HepG2 (cell line): Measurements from ENCODE around the gene BLMH. TPM values are rescaled to one million over a fixed set of nuclear protein-coding genes. Genes with fewer than 3 reads are reported as not detected.

ENCODE experiments used
- ATAC-seq: fragments of 200-7000 bp; cut with Tn5 transposase; 3 replicates; pipeline ENCODE4 v1.9.1; 2020; ENCODE audit warnings: mild to moderate bottlenecking, moderate library complexity
- BruUV-seq: library from RNA; stranded (reverse); fragments of 400-500 nt; replicated peaks from 2 replicates; lab custom pipeline; 2021; lab: Mats Ljungman, UMichigan
- CTCF ChIA-PET: fragments of 300-600 bp; formaldehyde crosslinking; extraction: SDS; loops from one replicate; lab custom pipeline; 2021; ENCODE audit warnings: low total read pairs, inconsistent platforms, low intra/inter-chr PET ratio; lab: Yijun Ruan, JAX
- POLR2A ChIA-PET: fragments of 350-600 bp; sonication (Branson Sonifier 250); formaldehyde crosslinking; loops from one replicate; lab custom pipeline; 2020; ENCODE audit warnings: antibody characterized with exemption, inconsistent platforms; lab: Yijun Ruan, JAX
- DNase-seq: peaks from one replicate; pipeline ENCODE4 v3.0.0-alpha.2; 2015; ENCODE audit warnings: low spot score
- FAIRE-seq: peaks from 3 replicates; lab custom pipeline; 2011; peaks lifted over from hg19 to GRCh38; lab: Jason Lieb, UNC
- H2AFZ ChIP-seq: one replicate; pipeline ENCODE4 v1.6.1; 2011; ENCODE audit warnings: low read length, inconsistent platforms
- H3K27ac ChIP-seq: fragments of 300-600 bp; 3 replicates; pipeline ENCODE4 v1.8.0; 2011; ENCODE audit warnings: mixed run types, mild to moderate bottlenecking, mixed read lengths, low read length, inconsistent platforms; ENCODE audit not compliant: insufficient read depth; ENCODE audit errors: extremely low read length
- H3K27me3 ChIP-seq, 2 experiments: fragments of 200-600 bp in 1 of 2; 2 replicates in 1 of 2; 3 replicates in 1 of 2; pipeline versions ENCODE4 v1.6.0 to v1.8.0; 2011; ENCODE audit warnings: low read length in 2 of 2, mild to moderate bottlenecking in 2 of 2, moderate library complexity in 2 of 2, inconsistent platforms in 1 of 2; ENCODE audit not compliant: insufficient read depth in 2 of 2, control insufficient read depth in 1 of 2
- H3K36me3 ChIP-seq, 2 experiments: fragments of 200-600 bp in 1 of 2; replicated peaks in 1 of 2; 2 replicates in 1 of 2; 3 replicates in 1 of 2; pipeline versions ENCODE4 v1.5.1 to v1.8.0; 2011; ENCODE audit warnings: low read length in 2 of 2, inconsistent platforms in 1 of 2; ENCODE audit not compliant: insufficient read depth in 2 of 2, control insufficient read depth in 1 of 2
- H3K4me1 ChIP-seq: 2 replicates; pipeline ENCODE4 v1.5.1; 2012; ENCODE audit warnings: low read length, inconsistent platforms; ENCODE audit not compliant: insufficient read depth
- H3K4me2 ChIP-seq: 2 replicates; pipeline ENCODE4 v1.6.0; 2011; ENCODE audit warnings: low read depth, low read length, inconsistent platforms
- H3K4me3 ChIP-seq, 3 experiments: fragments of 200-600 bp in 1 of 3; sonication (generic), shearing (Covaris generic) in 1 of 3; replicated peaks in 1 of 3; 2 replicates each; pipeline ENCODE4 v1.5.1; 2011 to 2016; ENCODE audit warnings: low read length in 3 of 3, inconsistent platforms in 2 of 3, low read depth in 2 of 3, mild to moderate bottlenecking in 2 of 3, control low read depth in 1 of 3, mixed read lengths in 1 of 3; ENCODE audit not compliant: insufficient read depth in 1 of 3
- H3K79me2 ChIP-seq: one replicate; pipeline ENCODE4 v1.6.1; 2011; ENCODE audit warnings: low read length, inconsistent platforms; ENCODE audit not compliant: insufficient read depth
- H3K9ac ChIP-seq: 2 replicates; pipeline ENCODE4 v1.6.0; 2011; ENCODE audit warnings: mild to moderate bottlenecking, low read depth, low read length, inconsistent platforms; ENCODE audit not compliant: insufficient read depth
- H3K9me3 ChIP-seq: 2 replicates; pipeline ENCODE4 v1.5.1; 2012; ENCODE audit warnings: mild to moderate bottlenecking, low read length
- H4K20me1 ChIP-seq: 2 replicates; pipeline ENCODE4 v1.6.0; 2011; ENCODE audit warnings: inconsistent platforms, mild to moderate bottlenecking, low read length, moderate library complexity; ENCODE audit not compliant: insufficient read depth
- ZNF296 ChIP-seq: sonication (generic); formaldehyde crosslinking; conservative IDR thresholded peaks from 2 replicates; pipeline ENCODE4 v1.5.0; 2020; ENCODE audit warnings: mild to moderate bottlenecking, missing genetic modification reagents
- ZNF629 ChIP-seq: sonication (generic); formaldehyde crosslinking; conservative IDR thresholded peaks from 2 replicates; pipeline ENCODE4 v1.5.0; 2020; ENCODE audit warnings: missing genetic modification reagents
- WGBS: methylation state at CpG from one replicate; pipeline ENCODE4 v1.1.6; 2017; ENCODE audit warnings: low lambda C conversion rate; 5-methylcytosine and 5-hydroxymethylcytosine counted together
- in situ Hi-C: cut with HindIII; loops from 2 replicates; pipeline ENCODE4 v1.10.0; 2017; ENCODE audit warnings: low pct_unique_long_range_greater_than_20kb; ENCODE audit not compliant: extremely low pct_ligation_motif_present
- intact Hi-C: fragments of 100-400 bp; cut with micrococcal nuclease; formaldehyde crosslinking; loops from one replicate; pipeline ENCODE4 v1.10.0; 2022; ENCODE audit not compliant: unreplicated experiment
- polyA plus RNA-seq, 8 experiments: library from polyadenylated mRNA; depleted of rRNA in 3 of 8; stranded (reverse) in 7 of 8; unstranded in 1 of 8; fragments of >200 nt; fragmentation: Illumina TruSeq in 4 of 8; extraction: Trizol in 4 of 8; gene quantifications; 2 replicates each; pipeline versions ENCODE4 v1.2.1 to v1.2.3, GENCODE V29; 2011 to 2016; ENCODE audit warnings: low read depth in 4 of 8, missing spikeins in 1 of 8, mixed read lengths in 1 of 8; ENCODE audit not compliant: insufficient read depth in 1 of 8
- total RNA-seq, 5 experiments: library from RNA; depleted of rRNA; stranded (reverse); fragments of >200 nt; fragmentation: Illumina TruSeq; extraction: Trizol; gene quantifications; 2 replicates each; pipeline ENCODE4 v1.2.3, GENCODE V29; 2016; ENCODE audit warnings: low read depth in 1 of 5
- TF ChIP-seq, protein P1 (sequence below): sonication (generic); formaldehyde crosslinking; IDR thresholded peaks from 2 replicates; pipeline ENCODE4 v1.4.0; 2020; ENCODE audit warnings: missing genetic modification reagents
- TF ChIP-seq, protein P2 (sequence below): sonication (generic); formaldehyde crosslinking; IDR thresholded peaks from 2 replicates; pipeline ENCODE4 v1.4.0; 2020; ENCODE audit warnings: missing genetic modification reagents, borderline replicate concordance

Gene BLMH
- total and polyA plus RNA-seq, 2 of the 13 experiments (the other 11 are each of a cell fraction or from before 2014, with no cell fraction given) = 12.1 to 41.0 TPM

DNA sequence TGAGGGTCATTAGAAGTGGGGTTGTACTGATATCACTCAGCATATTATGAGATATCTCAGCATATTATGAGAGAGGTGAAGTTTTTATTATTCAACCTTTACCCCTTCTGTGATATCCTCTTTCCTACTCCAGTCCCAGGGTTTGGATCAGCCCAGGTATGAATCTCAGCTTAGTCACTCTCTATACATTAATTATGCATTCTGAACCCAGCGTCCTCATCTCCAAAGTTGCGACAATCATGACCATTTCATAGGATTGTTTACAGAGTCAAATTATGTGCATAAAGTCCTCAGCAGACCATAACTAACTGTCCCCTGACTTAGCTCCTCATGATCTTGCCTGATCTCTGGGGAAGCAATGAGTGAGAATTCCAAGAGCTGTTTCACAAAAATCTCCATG is 20.5 kb upstream of the BLMH start:
- POLR2A ChIA-PET = no interaction called here
- 6% methylated on average over 2 of the region's 2 CpGs for WGBS
- ATAC-seq (no peak), FAIRE-seq (no peak), DNase-seq (no peak)
- Histone ChIP-seq H3K4me1 (peaks cover 19% of the 10 kb centered on the region), H3K4me3 (no peak overlapping the region), H3K9me3 (no peaks in the 10 kb centered on the region), H3K79me2 (no peaks in the 10 kb centered on the region), H3K27ac (no peak overlapping the region), H2AFZ (no peak overlapping the region), H3K4me2 (no peak overlapping the region), H3K9ac (no peak overlapping the region), H4K20me1 (no peaks in the 10 kb centered on the region), H3K27me3 (peaks cover 0 to 6% of the 10 kb centered on the region in 2 experiments; a peak in 1 of 5 replicates), H3K36me3 (no peaks in the 10 kb centered on the region)
- BruUV-seq = no TSS peak
- CTCF ChIA-PET = no interaction called here
- intact Hi-C loops = no loop called here
- TF ChIP-seq ZNF296 (CRISPR knock-in tag) = no peak
- TF ChIP-seq, protein P1, sequence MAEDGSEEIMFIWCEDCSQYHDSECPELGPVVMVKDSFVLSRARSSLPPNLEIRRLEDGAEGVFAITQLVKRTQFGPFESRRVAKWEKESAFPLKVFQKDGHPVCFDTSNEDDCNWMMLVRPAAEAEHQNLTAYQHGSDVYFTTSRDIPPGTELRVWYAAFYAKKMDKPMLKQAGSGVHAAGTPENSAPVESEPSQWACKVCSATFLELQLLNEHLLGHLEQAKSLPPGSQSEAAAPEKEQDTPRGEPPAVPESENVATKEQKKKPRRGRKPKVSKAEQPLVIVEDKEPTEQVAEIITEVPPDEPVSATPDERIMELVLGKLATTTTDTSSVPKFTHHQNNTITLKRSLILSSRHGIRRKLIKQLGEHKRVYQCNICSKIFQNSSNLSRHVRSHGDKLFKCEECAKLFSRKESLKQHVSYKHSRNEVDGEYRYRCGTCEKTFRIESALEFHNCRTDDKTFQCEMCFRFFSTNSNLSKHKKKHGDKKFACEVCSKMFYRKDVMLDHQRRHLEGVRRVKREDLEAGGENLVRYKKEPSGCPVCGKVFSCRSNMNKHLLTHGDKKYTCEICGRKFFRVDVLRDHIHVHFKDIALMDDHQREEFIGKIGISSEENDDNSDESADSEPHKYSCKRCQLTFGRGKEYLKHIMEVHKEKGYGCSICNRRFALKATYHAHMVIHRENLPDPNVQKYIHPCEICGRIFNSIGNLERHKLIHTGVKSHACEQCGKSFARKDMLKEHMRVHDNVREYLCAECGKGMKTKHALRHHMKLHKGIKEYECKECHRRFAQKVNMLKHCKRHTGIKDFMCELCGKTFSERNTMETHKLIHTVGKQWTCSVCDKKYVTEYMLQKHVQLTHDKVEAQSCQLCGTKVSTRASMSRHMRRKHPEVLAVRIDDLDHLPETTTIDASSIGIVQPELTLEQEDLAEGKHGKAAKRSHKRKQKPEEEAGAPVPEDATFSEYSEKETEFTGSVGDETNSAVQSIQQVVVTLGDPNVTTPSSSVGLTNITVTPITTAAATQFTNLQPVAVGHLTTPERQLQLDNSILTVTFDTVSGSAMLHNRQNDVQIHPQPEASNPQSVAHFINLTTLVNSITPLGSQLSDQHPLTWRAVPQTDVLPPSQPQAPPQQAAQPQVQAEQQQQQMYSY (CRISPR knock-in tag) = 0 out of 2 replicates have a peak, but pooled peaks have one; percentile 29
- in situ Hi-C loops = no loop called here

DNA sequence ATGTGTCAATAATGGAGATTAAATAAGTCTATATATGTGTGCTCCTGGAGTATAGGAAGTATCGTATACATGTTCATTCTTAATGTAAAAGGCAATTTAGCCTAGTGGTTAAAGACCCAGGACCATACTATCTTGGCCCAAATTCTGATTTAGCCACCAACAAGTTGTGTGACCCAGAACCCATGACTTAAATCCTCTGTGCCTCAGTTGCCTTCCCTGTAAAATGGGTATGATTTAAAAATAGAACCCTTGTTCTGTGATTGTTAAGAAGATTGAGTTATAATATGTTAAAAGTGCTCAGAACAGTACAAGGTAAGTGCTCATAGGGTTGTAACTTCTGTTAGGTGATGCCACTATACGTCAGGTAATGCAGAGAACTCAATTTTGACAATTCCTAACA is 18.8 kb upstream of the BLMH start:
- ATAC-seq (no peak), DNase-seq (no peak), FAIRE-seq (no peak)
- Histone ChIP-seq H3K4me2 (no peak overlapping the region), H3K27me3 (peaks cover 0 to 6% of the 10 kb centered on the region in 2 experiments; a peak in 1 of 5 replicates), H3K27ac (no peak overlapping the region), H3K36me3 (no peaks in the 10 kb centered on the region), H3K4me1 (peaks cover 10% of the 10 kb centered on the region), H3K9me3 (no peaks in the 10 kb centered on the region), H4K20me1 (no peaks in the 10 kb centered on the region), H3K79me2 (no peaks in the 10 kb centered on the region), H3K4me3 (no peak overlapping the region), H3K9ac (no peak overlapping the region), H2AFZ (no peak overlapping the region)
- 72% methylated on average over 2 of the region's 2 CpGs for WGBS
- ChIA-PET CTCF (no interaction called here), POLR2A (no interaction called here)
- no TSS peak for BruUV-seq
- TF ChIP-seq ZNF629 (CRISPR knock-in tag) = peak; percentile 54
- TF ChIP-seq, protein P2, sequence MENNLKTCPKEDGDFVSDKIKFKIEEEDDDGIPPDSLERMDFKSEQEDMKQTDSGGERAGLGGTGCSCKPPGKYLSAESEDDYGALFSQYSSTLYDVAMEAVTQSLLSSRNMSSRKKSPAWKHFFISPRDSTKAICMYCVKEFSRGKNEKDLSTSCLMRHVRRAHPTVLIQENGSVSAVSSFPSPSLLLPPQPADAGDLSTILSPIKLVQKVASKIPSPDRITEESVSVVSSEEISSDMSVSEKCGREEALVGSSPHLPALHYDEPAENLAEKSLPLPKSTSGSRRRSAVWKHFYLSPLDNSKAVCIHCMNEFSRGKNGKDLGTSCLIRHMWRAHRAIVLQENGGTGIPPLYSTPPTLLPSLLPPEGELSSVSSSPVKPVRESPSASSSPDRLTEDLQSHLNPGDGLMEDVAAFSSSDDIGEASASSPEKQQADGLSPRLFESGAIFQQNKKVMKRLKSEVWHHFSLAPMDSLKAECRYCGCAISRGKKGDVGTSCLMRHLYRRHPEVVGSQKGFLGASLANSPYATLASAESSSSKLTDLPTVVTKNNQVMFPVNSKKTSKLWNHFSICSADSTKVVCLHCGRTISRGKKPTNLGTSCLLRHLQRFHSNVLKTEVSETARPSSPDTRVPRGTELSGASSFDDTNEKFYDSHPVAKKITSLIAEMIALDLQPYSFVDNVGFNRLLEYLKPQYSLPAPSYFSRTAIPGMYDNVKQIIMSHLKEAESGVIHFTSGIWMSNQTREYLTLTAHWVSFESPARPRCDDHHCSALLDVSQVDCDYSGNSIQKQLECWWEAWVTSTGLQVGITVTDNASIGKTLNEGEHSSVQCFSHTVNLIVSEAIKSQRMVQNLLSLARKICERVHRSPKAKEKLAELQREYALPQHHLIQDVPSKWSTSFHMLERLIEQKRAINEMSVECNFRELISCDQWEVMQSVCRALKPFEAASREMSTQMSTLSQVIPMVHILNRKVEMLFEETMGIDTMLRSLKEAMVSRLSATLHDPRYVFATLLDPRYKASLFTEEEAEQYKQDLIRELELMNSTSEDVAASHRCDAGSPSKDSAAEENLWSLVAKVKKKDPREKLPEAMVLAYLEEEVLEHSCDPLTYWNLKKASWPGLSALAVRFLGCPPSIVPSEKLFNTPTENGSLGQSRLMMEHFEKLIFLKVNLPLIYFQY (CRISPR knock-in tag) = no peak
- in situ Hi-C loops = no loop called here
- intact Hi-C loops = no loop called here
